Activated CD8-positive, alpha-beta T cell treated with anti-CD3 and anti-CD28 coated beads for 36 hours (primary cell): ENCODE measurements around the gene ZNF346. TPM values are rescaled to one million over a fixed set of nuclear protein-coding genes. Genes with fewer than 3 reads are reported as not detected.

Experiments
- ATAC-seq: fragments of 200-7000 bp; cut with Tn5 transposase; one replicate; pipeline ENCODE4 v1.10.0; 2021; ENCODE audit warnings: mild to moderate bottlenecking, moderate library complexity
- CTCF ChIA-PET: fragments of 350-600 bp; sonication (Branson Sonifier 250); formaldehyde crosslinking; loops from one replicate; lab custom pipeline; 2021; ENCODE audit warnings: antibody characterized with exemption; lab: Charles Lee
- POLR2A ChIA-PET: fragments of 350-600 bp; sonication (Branson Sonifier 250); formaldehyde crosslinking; loops from one replicate; lab custom pipeline; 2021; ENCODE audit warnings: antibody characterized with exemption; lab: Charles Lee
- DNase-seq: peaks from one replicate; pipeline ENCODE4 v3.0.0-alpha.2; 2020
- H3K27ac Mint-ChIP-seq: one replicate; pipeline ENCODE4 v1.8.0; 2021; ENCODE audit warnings: mild to moderate bottlenecking, mixed read lengths
- H3K27me3 Mint-ChIP-seq: one replicate; pipeline ENCODE4 v1.8.0; 2021; ENCODE audit warnings: mixed read lengths
- H3K36me3 Mint-ChIP-seq: one replicate; pipeline ENCODE4 v1.8.0; 2021; ENCODE audit warnings: low read depth, mixed read lengths
- H3K4me1 Mint-ChIP-seq: one replicate; pipeline ENCODE4 v1.8.0; 2021; ENCODE audit warnings: low read depth, mixed read lengths
- H3K4me3 Mint-ChIP-seq: one replicate; pipeline ENCODE4 v1.8.0; 2021; ENCODE audit warnings: mild to moderate bottlenecking, moderate library complexity, mixed read lengths
- H3K9me3 Mint-ChIP-seq: one replicate; pipeline ENCODE4 v1.8.0; 2021; ENCODE audit warnings: mixed read lengths
- intact Hi-C: fragments of 100-400 bp; cut with micrococcal nuclease; formaldehyde crosslinking; loops from one replicate; pipeline ENCODE4 v1.10.0; 2022
- total RNA-seq, 2 experiments: library from RNA; stranded (reverse); gene quantifications; one replicate each; pipeline ENCODE4 v1.2.3, GENCODE V29; 2021
- TF ChIP-seq, protein P1 (sequence below): fragments of 200-600 bp; IDR thresholded peaks from one replicate; pipeline ENCODE4 v1.8.0; 2022; ENCODE audit warnings: antibody characterized with exemption, mild to moderate bottlenecking

The ZNF346 gene
- total RNA-seq, 2 experiments from 2014 or later: 15.0 to 17.0 TPM

DNA sequence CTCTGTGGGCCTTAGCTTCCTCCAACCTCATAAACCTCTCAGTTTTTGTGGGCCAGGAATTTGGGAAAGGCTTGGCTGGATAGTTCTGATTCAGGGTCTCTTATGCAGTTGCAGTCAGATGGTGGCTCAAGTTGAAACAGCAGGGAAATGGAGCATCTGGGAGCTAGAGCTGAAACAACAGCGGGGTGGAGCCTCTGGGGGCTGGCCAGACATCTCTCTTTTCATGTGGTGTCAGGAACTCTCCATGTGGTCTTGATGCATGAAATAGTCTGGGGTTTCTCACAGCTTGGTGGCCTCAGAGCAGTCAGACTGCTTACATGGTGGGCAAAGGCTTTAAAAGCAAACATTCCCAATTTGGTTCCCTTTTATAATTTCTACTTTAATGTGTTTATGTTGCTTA, 13.5 kb downstream of the ZNF346 start:
- Mint-ChIP-seq H3K4me1 (peaks cover 24% of the 10 kb centered on the region), H3K36me3 (peaks cover 22% of the 10 kb centered on the region), H3K27me3 (no peaks in the 10 kb centered on the region), H3K27ac (no peak overlapping the region), H3K9me3 (peaks cover 6% of the 10 kb centered on the region), H3K4me3 (no peak overlapping the region)
- TF ChIP-seq, protein P1, sequence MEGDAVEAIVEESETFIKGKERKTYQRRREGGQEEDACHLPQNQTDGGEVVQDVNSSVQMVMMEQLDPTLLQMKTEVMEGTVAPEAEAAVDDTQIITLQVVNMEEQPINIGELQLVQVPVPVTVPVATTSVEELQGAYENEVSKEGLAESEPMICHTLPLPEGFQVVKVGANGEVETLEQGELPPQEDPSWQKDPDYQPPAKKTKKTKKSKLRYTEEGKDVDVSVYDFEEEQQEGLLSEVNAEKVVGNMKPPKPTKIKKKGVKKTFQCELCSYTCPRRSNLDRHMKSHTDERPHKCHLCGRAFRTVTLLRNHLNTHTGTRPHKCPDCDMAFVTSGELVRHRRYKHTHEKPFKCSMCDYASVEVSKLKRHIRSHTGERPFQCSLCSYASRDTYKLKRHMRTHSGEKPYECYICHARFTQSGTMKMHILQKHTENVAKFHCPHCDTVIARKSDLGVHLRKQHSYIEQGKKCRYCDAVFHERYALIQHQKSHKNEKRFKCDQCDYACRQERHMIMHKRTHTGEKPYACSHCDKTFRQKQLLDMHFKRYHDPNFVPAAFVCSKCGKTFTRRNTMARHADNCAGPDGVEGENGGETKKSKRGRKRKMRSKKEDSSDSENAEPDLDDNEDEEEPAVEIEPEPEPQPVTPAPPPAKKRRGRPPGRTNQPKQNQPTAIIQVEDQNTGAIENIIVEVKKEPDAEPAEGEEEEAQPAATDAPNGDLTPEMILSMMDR: no peak
- ChIA-PET CTCF (no interaction called here), POLR2A (no interaction called here)
- no peak for ATAC-seq
- no peak for DNase-seq
- intact Hi-C loops: no loop called here

- DNase-seq: no peak
- TF ChIP-seq, protein P1: no peak
- peaks cover 23% of the 10 kb centered on the region for H3K36me3 Mint-ChIP-seq
- ATAC-seq: no peak
- intact Hi-C loops: no loop called here
- no peak overlapping the region for H3K4me3 Mint-ChIP-seq
- CTCF ChIA-PET: no interaction called here
- POLR2A ChIA-PET: no interaction called here
- no peaks in the 10 kb centered on the region for H3K27me3 Mint-ChIP-seq
- H3K27ac Mint-ChIP-seq: no peak overlapping the region
- H3K4me1 Mint-ChIP-seq: peaks cover 25% of the 10 kb centered on the region
- H3K9me3 Mint-ChIP-seq: peaks cover 3% of the 10 kb centered on the region
These were observed 13.9 kb downstream of the ZNF346 start for GRCh38 chr5:177036443-177036842.

- ChIA-PET POLR2A (no interaction called here), CTCF (interaction anchor here (1.4 kb wide), 1 partner anchor 35 kb away, joined by 3 read pairs; no protein-coding TSS in a partner anchor)
- TF ChIP-seq, protein P1: no peak
- ATAC-seq (no peak), DNase-seq (no peak)
- H3K27ac Mint-ChIP-seq: no peak overlapping the region
- intact Hi-C loops: no loop called here
- H3K4me3 Mint-ChIP-seq: no peak overlapping the region
- peaks cover 22% of the 10 kb centered on the region for H3K4me1 Mint-ChIP-seq
- H3K27me3 Mint-ChIP-seq: no peaks in the 10 kb centered on the region
- peaks cover 24% of the 10 kb centered on the region for H3K36me3 Mint-ChIP-seq
- H3K9me3 Mint-ChIP-seq: no peaks in the 10 kb centered on the region
These were observed 14.4 kb downstream of the ZNF346 start for GRCh38 chr5:177036921-177037320.

GRCh38 chr5:177040814-177041420, 18.4 kb downstream of the ZNF346 start:
- peaks cover 24% of the 10 kb centered on the region for H3K36me3 Mint-ChIP-seq
- H3K9me3 Mint-ChIP-seq: no peaks in the 10 kb centered on the region
- peaks cover 14% of the 10 kb centered on the region for H3K4me1 Mint-ChIP-seq
- TF ChIP-seq, protein P1: no peak
- H3K4me3 Mint-ChIP-seq: no peak overlapping the region
- H3K27ac Mint-ChIP-seq: no peak overlapping the region
- ChIA-PET CTCF (interaction anchor here (1.9 kb wide), 1 partner anchor 36 kb away, joined by 3 read pairs; no protein-coding TSS in a partner anchor), POLR2A (interaction anchor here (0.8 to 1.3 kb wide), 2 partner anchors 9 to 380 kb away, joined by 3 to 4 read pairs; no protein-coding TSS in a partner anchor)
- intact Hi-C loops: no loop called here
- ATAC-seq (no peak), DNase-seq (no peak)
- no peaks in the 10 kb centered on the region for H3K27me3 Mint-ChIP-seq

DNA sequence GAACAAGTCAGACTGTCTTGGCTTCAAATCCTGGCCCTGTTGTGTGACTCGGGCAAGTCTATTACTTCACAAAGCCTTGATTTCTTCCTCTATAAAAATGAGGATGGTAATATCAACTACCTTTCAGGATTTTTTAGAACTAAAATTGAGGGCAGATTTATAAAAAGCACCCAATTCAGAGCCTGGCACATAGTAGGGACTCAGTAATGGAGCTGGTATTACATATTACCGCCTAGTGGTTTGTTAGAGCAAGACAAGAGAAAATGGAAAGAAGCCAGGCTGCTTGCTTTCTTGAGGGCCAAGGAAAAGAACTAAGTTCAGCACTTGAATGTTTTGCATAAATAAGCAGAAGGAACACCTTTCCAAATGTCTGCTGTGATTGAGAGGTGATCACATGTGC, 19.4 kb downstream of the ZNF346 start:
- H3K36me3 Mint-ChIP-seq: peaks cover 21% of the 10 kb centered on the region
- POLR2A ChIA-PET: interaction anchor here (0.8 to 1.3 kb wide), 2 partner anchors 8 to 381 kb away, joined by 3 to 4 read pairs; no protein-coding TSS in a partner anchor
- H3K4me1 Mint-ChIP-seq: peaks cover 7% of the 10 kb centered on the region
- CTCF ChIA-PET: interaction anchor here (1.9 kb wide), 1 partner anchor 37 kb away, joined by 3 read pairs; no protein-coding TSS in a partner anchor
- H3K9me3 Mint-ChIP-seq: no peaks in the 10 kb centered on the region
- TF ChIP-seq, protein P1: no peak
- intact Hi-C loops: no loop called here
- H3K27ac Mint-ChIP-seq: no peak overlapping the region
- ATAC-seq (no peak), DNase-seq (no peak)
- H3K27me3 Mint-ChIP-seq: no peaks in the 10 kb centered on the region
- H3K4me3 Mint-ChIP-seq: no peak overlapping the region
